ENCODE results near the gene CDK13.

The CDK13 gene

DNA sequence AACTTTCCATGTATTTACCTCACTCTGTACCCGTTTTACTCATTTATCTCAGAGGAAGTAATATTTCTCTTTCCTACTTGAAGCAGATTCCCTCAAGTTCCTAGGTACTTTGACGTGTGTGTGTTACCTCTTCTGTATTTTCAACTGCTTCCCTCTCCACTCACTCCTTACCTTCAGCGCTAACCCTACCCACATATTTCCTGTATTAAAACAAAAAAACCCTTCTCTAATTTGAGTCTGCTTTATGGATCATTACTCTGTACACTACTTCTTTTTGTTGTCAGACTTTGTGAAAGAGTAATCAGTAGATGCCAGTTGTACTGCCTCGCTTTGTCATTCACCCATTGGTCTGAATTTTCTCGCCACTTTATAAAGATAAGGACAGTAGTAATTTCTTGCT lies 74.0 kb downstream of the CDK13 start:
- TF ChIP-seq CREB1 (IDR thresholded peaks at IDR 0.05; ENCODE audit: low read depth) (no peak), ZBTB7A (IDR thresholded peaks at IDR 0.05; ENCODE audit: low read depth) (no peak), FOXM1 (IDR thresholded peaks at IDR 0.05; ENCODE audit: borderline replicate concordance, low read depth) (no peak), EP300 (IDR thresholded peaks at IDR 0.05; ENCODE audit: borderline replicate concordance) (no peak), TEAD4 (IDR thresholded peaks at IDR 0.05) (no peak), NFIC (IDR thresholded peaks at IDR 0.05) (no peak)

GRCh38 chr7:40024841-40025240 lies 74.8 kb downstream of the CDK13 start:
- TF ChIP-seq FOXM1 (IDR thresholded peaks at IDR 0.05; ENCODE audit: borderline replicate concordance, low read depth) = no peak
- no peak for TF ChIP-seq TCF12 (IDR thresholded peaks at IDR 0.05; ENCODE audit: low read depth)

GRCh38 chr7:40027545-40027944 lies 77.5 kb downstream of the CDK13 start:
- no peak for TF ChIP-seq TAF1 (IDR thresholded peaks at IDR 0.05; ENCODE audit: low read depth)

- no peak for TF ChIP-seq TCF12 (IDR thresholded peaks at IDR 0.05; ENCODE audit: low read depth)
- no peak for TF ChIP-seq EP300 (IDR thresholded peaks at IDR 0.05; ENCODE audit: borderline replicate concordance)
- no peak for TF ChIP-seq CEBPB (IDR thresholded peaks at IDR 0.05)
- TF ChIP-seq TEAD4 (IDR thresholded peaks at IDR 0.05) = no peak
- TF ChIP-seq, protein P1, sequence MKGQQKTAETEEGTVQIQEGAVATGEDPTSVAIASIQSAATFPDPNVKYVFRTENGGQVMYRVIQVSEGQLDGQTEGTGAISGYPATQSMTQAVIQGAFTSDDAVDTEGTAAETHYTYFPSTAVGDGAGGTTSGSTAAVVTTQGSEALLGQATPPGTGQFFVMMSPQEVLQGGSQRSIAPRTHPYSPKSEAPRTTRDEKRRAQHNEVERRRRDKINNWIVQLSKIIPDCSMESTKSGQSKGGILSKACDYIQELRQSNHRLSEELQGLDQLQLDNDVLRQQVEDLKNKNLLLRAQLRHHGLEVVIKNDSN (IDR thresholded peaks at IDR 0.05) = no peak
- no peak for TF ChIP-seq YY1 (IDR thresholded peaks at IDR 0.05; ENCODE audit: low read depth)
Observed at GRCh38 chr7:40033826-40034225, 83.8 kb downstream of the CDK13 start.

DNA sequence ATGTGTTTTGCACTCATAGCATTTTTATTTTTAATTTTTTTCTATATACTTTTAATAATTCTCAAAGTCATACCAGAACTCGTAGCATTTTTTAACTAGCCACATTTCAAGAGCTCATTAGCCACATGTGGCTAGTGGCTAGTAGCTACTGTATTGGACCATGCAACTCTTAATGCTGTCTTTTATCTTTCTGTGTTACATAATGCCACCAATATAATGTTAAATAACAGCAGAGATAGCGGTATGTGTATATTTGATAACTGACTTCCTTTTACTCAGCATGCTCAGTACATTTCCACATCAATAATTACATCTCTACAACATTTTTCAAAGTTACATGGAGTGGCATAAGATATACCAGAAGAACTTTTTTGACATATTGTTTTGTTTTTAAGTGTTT lies 91.4 kb downstream of the CDK13 start:
- TF ChIP-seq, protein P1 (IDR thresholded peaks at IDR 0.05) = no peak
- TF ChIP-seq YY1 (IDR thresholded peaks at IDR 0.05; ENCODE audit: low read depth) (no peak), CEBPB (IDR thresholded peaks at IDR 0.05) (no peak), EP300 (IDR thresholded peaks at IDR 0.05; ENCODE audit: borderline replicate concordance) (no peak), TAF1 (IDR thresholded peaks at IDR 0.05; ENCODE audit: low read depth) (no peak), ZBTB7A (IDR thresholded peaks at IDR 0.05; ENCODE audit: low read depth) (no peak), EGR1 (IDR thresholded peaks at IDR 0.05) (no peak)
- TF ChIP-seq, protein P2, sequence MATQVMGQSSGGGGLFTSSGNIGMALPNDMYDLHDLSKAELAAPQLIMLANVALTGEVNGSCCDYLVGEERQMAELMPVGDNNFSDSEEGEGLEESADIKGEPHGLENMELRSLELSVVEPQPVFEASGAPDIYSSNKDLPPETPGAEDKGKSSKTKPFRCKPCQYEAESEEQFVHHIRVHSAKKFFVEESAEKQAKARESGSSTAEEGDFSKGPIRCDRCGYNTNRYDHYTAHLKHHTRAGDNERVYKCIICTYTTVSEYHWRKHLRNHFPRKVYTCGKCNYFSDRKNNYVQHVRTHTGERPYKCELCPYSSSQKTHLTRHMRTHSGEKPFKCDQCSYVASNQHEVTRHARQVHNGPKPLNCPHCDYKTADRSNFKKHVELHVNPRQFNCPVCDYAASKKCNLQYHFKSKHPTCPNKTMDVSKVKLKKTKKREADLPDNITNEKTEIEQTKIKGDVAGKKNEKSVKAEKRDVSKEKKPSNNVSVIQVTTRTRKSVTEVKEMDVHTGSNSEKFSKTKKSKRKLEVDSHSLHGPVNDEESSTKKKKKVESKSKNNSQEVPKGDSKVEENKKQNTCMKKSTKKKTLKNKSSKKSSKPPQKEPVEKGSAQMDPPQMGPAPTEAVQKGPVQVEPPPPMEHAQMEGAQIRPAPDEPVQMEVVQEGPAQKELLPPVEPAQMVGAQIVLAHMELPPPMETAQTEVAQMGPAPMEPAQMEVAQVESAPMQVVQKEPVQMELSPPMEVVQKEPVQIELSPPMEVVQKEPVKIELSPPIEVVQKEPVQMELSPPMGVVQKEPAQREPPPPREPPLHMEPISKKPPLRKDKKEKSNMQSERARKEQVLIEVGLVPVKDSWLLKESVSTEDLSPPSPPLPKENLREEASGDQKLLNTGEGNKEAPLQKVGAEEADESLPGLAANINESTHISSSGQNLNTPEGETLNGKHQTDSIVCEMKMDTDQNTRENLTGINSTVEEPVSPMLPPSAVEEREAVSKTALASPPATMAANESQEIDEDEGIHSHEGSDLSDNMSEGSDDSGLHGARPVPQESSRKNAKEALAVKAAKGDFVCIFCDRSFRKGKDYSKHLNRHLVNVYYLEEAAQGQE (IDR thresholded peaks at IDR 0.05; ENCODE audit: low read depth) = no peak

DNA sequence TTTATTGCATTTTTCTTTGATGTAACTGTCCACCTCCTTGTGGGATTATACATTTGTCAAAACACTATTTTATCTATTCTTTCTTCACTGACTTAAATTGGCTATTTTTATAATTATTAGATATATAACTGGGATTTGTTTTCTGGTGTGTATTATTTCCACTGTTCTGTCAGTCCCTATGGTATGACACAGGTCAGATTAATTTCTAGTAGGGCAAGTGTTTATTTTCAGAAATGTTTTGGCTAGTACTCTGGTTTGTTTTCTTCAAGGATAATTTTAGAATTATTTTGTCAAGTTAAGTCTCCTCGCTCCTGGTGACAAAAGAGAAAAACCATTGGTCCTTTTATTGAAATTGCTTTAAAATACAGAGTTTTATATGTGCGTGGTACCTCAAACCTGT lies 93.1 kb downstream of the CDK13 start:
- TF ChIP-seq RAD21 (IDR thresholded peaks at IDR 0.05; ENCODE audit: low read depth) = no peak

DNA sequence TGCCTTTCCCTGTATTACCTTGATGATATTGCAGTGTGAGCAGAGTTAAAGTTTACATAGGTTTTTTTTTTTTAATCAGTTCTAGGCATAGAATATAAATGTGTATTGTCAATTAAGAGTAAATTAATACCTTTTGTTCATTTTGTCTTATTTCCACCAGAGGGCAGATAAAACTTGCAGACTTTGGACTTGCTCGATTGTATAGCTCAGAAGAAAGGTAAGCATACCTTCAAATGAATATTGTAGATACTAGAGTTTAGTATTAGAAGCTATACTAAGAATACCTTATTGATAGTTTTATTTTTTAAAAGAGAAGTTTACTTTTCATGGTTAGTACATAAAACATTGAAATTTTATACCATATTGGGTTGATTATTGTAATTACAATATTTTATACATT lies 97.6 kb downstream of the CDK13 start:
- TF ChIP-seq TCF12 (IDR thresholded peaks at IDR 0.05; ENCODE audit: low read depth) (no peak), EP300 (IDR thresholded peaks at IDR 0.05; ENCODE audit: borderline replicate concordance) (no peak), FOXM1 (IDR thresholded peaks at IDR 0.05; ENCODE audit: borderline replicate concordance, low read depth) (no peak), TEAD4 (IDR thresholded peaks at IDR 0.05) (no peak), NFIC (IDR thresholded peaks at IDR 0.05) (no peak), ZBTB7A (IDR thresholded peaks at IDR 0.05; ENCODE audit: low read depth) (no peak), EGR1 (IDR thresholded peaks at IDR 0.05) (no peak), YY1 (IDR thresholded peaks at IDR 0.05; ENCODE audit: low read depth) (no peak), TAF1 (IDR thresholded peaks at IDR 0.05; ENCODE audit: low read depth) (no peak), CREB1 (IDR thresholded peaks at IDR 0.05; ENCODE audit: low read depth) (no peak), RAD21 (IDR thresholded peaks at IDR 0.05; ENCODE audit: low read depth) (no peak), CEBPB (IDR thresholded peaks at IDR 0.05) (no peak), MAX (IDR thresholded peaks at IDR 0.05) (no peak)
- TF ChIP-seq, protein P1 (IDR thresholded peaks at IDR 0.05) = no peak
- TF ChIP-seq, protein P2 (IDR thresholded peaks at IDR 0.05; ENCODE audit: low read depth) = no peak

All from Ishikawa (cell line).